ENCODE results near the gene BACE1-AS. TPM values are rescaled to one million over a fixed set of nuclear protein-coding genes. Genes with fewer than 3 reads are reported as not detected.

BACE1-AS gene
- polyA plus RNA-seq (2013, experiment 1 of 2): 4.8 TPM
- polyA plus RNA-seq (2013, experiment 2 of 2): 5.1 TPM

- WGBS (ENCODE audit: extremely low coverage, insufficient coverage, low lambda C conversion rate): no CpG with 5 or more reads among the region's 8 CpGs
- Histone ChIP-seq H3K27ac (ENCODE audit: low read depth, low read length) (peak within 1 kb of the TSS; percentile 20), H4K8ac (ENCODE audit: low read depth, low read length) (no peak within 1 kb of the TSS), H3K18ac (ENCODE audit: low read length) (no peak within 1 kb of the TSS), H2BK15ac (replicated peaks; ENCODE audit: low read depth) (no peak within 1 kb of the TSS), H4K5ac (ENCODE audit: low read length) (no peak within 1 kb of the TSS), H3K23ac (ENCODE audit: low read length) (no peak within 1 kb of the TSS), H3K4me1 (ENCODE audit: control insufficient read depth, low read depth, low read length) (no peaks in the 10 kb centered on the region), H2BK5ac (ENCODE audit: low read length) (no peak within 1 kb of the TSS), H2BK120ac (ENCODE audit: low read depth, low read length) (no peak within 1 kb of the TSS), H2AK5ac (ENCODE audit: low read length) (no peak within 1 kb of the TSS), H3K79me1 (ENCODE audit: low read length) (no peaks in the 10 kb centered on the region), H3K56ac (ENCODE audit: low read length) (no peak within 1 kb of the TSS), H3K27me3 (ENCODE audit: insufficient read depth, low read length, poor library complexity) (no peaks in the 10 kb centered on the region), H3K4me2 (ENCODE audit: low read length) (no peak within 1 kb of the TSS), H3K4ac (ENCODE audit: low read depth, low read length) (no peak within 1 kb of the TSS), H3K79me2 (ENCODE audit: control insufficient read depth, insufficient read depth, low read length) (no peaks in the 10 kb centered on the region), H3K4me3 (ENCODE audit: low read length) (no peak within 1 kb of the TSS), H3K36me3 (ENCODE audit: control insufficient read depth, insufficient read depth, low read length) (peaks cover 4% of the 10 kb centered on the region), H3K9ac (ENCODE audit: low read length) (no peak within 1 kb of the TSS)
- no peak for DNase-seq
Observed at GRCh38 chr11:117290809-117291396, at the start of gene BACE1-AS. BACE1-AS (plus strand) TSS chr11:117291346.

DNA sequence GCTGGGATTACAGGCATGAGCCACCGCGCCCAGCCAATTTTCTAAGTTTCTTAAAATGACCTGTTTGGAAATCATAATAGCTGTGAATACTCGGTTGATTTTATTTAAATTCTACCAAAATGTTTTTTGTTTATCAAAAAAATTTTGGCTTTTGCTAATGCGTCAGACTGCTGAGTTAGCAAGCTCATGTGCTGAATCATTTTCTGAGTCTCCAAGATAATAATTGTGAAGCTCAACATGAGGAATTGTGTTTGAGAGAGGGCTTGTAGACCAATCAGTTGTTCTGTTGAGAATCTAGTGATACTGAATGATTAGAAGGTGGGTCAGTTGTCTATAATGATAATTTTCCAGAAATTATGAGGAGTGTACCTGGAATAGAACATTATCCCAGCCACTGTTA is 42.8 kb upstream of the BACE1-AS start:
- Histone ChIP-seq H3K4me2 (ENCODE audit: low read length) (no peak overlapping the region), H3K27me3 (ENCODE audit: insufficient read depth, low read length, poor library complexity) (no peaks in the 10 kb centered on the region), H2AK5ac (ENCODE audit: low read length) (no peak overlapping the region), H3K56ac (ENCODE audit: low read length) (no peak overlapping the region), H3K4me1 (ENCODE audit: control insufficient read depth, low read depth, low read length) (no peaks in the 10 kb centered on the region), H2BK15ac (replicated peaks; ENCODE audit: low read depth) (no peak overlapping the region), H3K79me1 (ENCODE audit: low read length) (no peaks in the 10 kb centered on the region), H3K23ac (ENCODE audit: low read length) (no peak overlapping the region), H3K27ac (ENCODE audit: low read depth, low read length) (no peak overlapping the region), H3K4me3 (ENCODE audit: low read length) (no peak overlapping the region), H3K4ac (ENCODE audit: low read depth, low read length) (no peak overlapping the region), H4K8ac (ENCODE audit: low read depth, low read length) (no peak overlapping the region), H2BK120ac (ENCODE audit: low read depth, low read length) (no peak overlapping the region), H3K79me2 (ENCODE audit: control insufficient read depth, insufficient read depth, low read length) (no peaks in the 10 kb centered on the region), H3K36me3 (ENCODE audit: control insufficient read depth, insufficient read depth, low read length) (peaks cover 5% of the 10 kb centered on the region), H2BK5ac (ENCODE audit: low read length) (no peak overlapping the region), H4K5ac (ENCODE audit: low read length) (no peak overlapping the region), H3K18ac (ENCODE audit: low read length) (no peak overlapping the region), H3K9ac (ENCODE audit: low read length) (no peak overlapping the region)
- no CpG with 5 or more reads among the region's 4 CpGs for WGBS (ENCODE audit: extremely low coverage, insufficient coverage, low lambda C conversion rate)
- DNase-seq: no peak

DNA sequence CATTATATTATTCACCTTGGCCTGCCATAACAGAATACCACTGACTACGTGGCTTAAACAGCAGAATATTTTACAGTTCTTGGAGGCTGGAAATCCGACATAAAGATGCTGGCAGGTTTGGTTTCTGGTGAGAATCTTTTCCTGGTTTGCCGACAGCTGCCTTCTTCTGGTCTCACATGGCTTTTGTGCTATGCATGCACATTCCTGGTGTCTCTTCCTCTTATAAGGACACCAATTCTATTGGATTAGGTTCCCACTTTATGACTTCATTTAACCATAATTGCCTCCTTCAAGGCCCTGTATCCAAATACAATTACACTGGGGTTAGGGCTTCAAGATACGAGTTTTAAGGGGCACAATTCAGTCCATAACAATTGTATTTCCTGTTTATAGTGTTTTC is 41.6 kb upstream of the BACE1-AS start:
- Histone ChIP-seq H3K27me3 (ENCODE audit: insufficient read depth, low read length, poor library complexity) (no peaks in the 10 kb centered on the region), H2AK5ac (ENCODE audit: low read length) (no peak overlapping the region), H2BK5ac (ENCODE audit: low read length) (no peak overlapping the region), H3K4me2 (ENCODE audit: low read length) (no peak overlapping the region), H2BK15ac (replicated peaks; ENCODE audit: low read depth) (no peak overlapping the region), H3K9ac (ENCODE audit: low read length) (no peak overlapping the region), H4K5ac (ENCODE audit: low read length) (no peak overlapping the region), H3K36me3 (ENCODE audit: control insufficient read depth, insufficient read depth, low read length) (peaks cover 5% of the 10 kb centered on the region), H2BK120ac (ENCODE audit: low read depth, low read length) (no peak overlapping the region), H3K4me3 (ENCODE audit: low read length) (no peak overlapping the region), H3K18ac (ENCODE audit: low read length) (no peak overlapping the region), H4K8ac (ENCODE audit: low read depth, low read length) (no peak overlapping the region), H3K56ac (ENCODE audit: low read length) (no peak overlapping the region), H3K4ac (ENCODE audit: low read depth, low read length) (no peak overlapping the region), H3K23ac (ENCODE audit: low read length) (no peak overlapping the region), H3K79me2 (ENCODE audit: control insufficient read depth, insufficient read depth, low read length) (no peaks in the 10 kb centered on the region), H3K4me1 (ENCODE audit: control insufficient read depth, low read depth, low read length) (no peaks in the 10 kb centered on the region), H3K27ac (ENCODE audit: low read depth, low read length) (no peak overlapping the region), H3K79me1 (ENCODE audit: low read length) (no peaks in the 10 kb centered on the region)
- no peak for DNase-seq
- WGBS (ENCODE audit: extremely low coverage, insufficient coverage, low lambda C conversion rate): no CpG with 5 or more reads among the region's 4 CpGs

DNA sequence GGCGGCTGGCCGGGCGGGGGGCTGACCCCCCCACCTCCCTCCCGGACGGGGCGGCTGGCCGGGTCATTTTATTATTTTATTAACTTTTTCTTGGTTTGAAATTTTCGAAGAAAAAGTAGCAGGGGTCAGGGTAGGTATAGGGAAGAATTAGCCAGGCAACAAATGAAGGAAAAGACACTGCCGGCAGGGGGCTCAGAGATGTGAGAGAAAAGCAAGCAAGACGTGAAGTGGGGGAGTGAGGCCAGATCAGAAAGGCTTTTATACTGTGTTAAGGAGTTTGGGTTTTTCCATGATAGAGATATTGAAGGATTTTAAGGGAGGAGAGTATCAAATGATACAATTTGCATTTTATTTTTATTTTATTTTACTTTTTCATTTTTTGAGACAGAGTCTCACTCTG is 39.6 kb upstream of the BACE1-AS start:
- H3K79me1 ChIP-seq (ENCODE audit: low read length): no peaks in the 10 kb centered on the region
- H2AK5ac ChIP-seq (ENCODE audit: low read length): no peak overlapping the region
- no peaks in the 10 kb centered on the region for H3K79me2 ChIP-seq (ENCODE audit: control insufficient read depth, insufficient read depth, low read length)
- no peak overlapping the region for H3K27ac ChIP-seq (ENCODE audit: low read depth, low read length)
- no peaks in the 10 kb centered on the region for H3K4me1 ChIP-seq (ENCODE audit: control insufficient read depth, low read depth, low read length)
- no peak overlapping the region for H3K4me2 ChIP-seq (ENCODE audit: low read length)
- peaks cover 7% of the 10 kb centered on the region for H3K36me3 ChIP-seq (ENCODE audit: control insufficient read depth, insufficient read depth, low read length)
- H3K56ac ChIP-seq (ENCODE audit: low read length): no peak overlapping the region
- H3K9ac ChIP-seq (ENCODE audit: low read length): no peak overlapping the region
- H3K27me3 ChIP-seq (ENCODE audit: insufficient read depth, low read length, poor library complexity): no peaks in the 10 kb centered on the region
- no peak overlapping the region for H2BK15ac ChIP-seq (replicated peaks; ENCODE audit: low read depth)
- no peak overlapping the region for H2BK120ac ChIP-seq (ENCODE audit: low read depth, low read length)
- no peak overlapping the region for H2BK5ac ChIP-seq (ENCODE audit: low read length)
- H4K8ac ChIP-seq (ENCODE audit: low read depth, low read length): no peak overlapping the region
- no peak overlapping the region for H3K18ac ChIP-seq (ENCODE audit: low read length)
- H3K4me3 ChIP-seq (ENCODE audit: low read length): no peak overlapping the region
- DNase-seq: no peak
- H3K23ac ChIP-seq (ENCODE audit: low read length): no peak overlapping the region
- no peak overlapping the region for H4K5ac ChIP-seq (ENCODE audit: low read length)
- H3K4ac ChIP-seq (ENCODE audit: low read depth, low read length): peak overlapping the region; percentile 31
- no CpG with 5 or more reads among the region's 10 CpGs for WGBS (ENCODE audit: extremely low coverage, insufficient coverage, low lambda C conversion rate)

DNA sequence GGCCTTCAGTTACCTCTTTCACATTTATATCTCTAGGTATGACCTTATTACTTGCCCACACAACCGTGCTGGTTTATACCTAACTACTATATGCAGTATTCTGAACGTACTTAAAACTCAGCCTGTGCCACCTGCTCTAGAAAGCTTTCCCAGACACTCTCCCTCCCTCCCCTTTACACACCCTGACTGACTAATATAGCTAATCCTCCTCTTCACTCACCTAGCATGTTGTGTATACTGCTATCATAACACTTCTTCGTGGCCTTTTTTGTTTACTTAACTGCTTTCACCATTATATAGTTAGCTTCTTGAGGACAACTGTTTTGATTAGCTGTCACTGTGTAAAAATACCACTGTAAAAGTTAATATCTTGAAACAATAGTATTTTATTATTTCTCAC is 35.2 kb upstream of the BACE1-AS start:
- no peak overlapping the region for H4K8ac ChIP-seq (ENCODE audit: low read depth, low read length)
- H3K27ac ChIP-seq (ENCODE audit: low read depth, low read length): no peak overlapping the region
- no peak overlapping the region for H2BK15ac ChIP-seq (replicated peaks; ENCODE audit: low read depth)
- no peak overlapping the region for H3K9ac ChIP-seq (ENCODE audit: low read length)
- no peaks in the 10 kb centered on the region for H3K79me2 ChIP-seq (ENCODE audit: control insufficient read depth, insufficient read depth, low read length)
- H2BK120ac ChIP-seq (ENCODE audit: low read depth, low read length): no peak overlapping the region
- no peak overlapping the region for H3K18ac ChIP-seq (ENCODE audit: low read length)
- no peaks in the 10 kb centered on the region for H3K4me1 ChIP-seq (ENCODE audit: control insufficient read depth, low read depth, low read length)
- H4K5ac ChIP-seq (ENCODE audit: low read length): no peak overlapping the region
- no peak overlapping the region for H2BK5ac ChIP-seq (ENCODE audit: low read length)
- no peak overlapping the region for H3K4me2 ChIP-seq (ENCODE audit: low read length)
- peaks cover 4% of the 10 kb centered on the region for H3K36me3 ChIP-seq (ENCODE audit: control insufficient read depth, insufficient read depth, low read length)
- no peak overlapping the region for H3K4ac ChIP-seq (ENCODE audit: low read depth, low read length)
- H3K23ac ChIP-seq (ENCODE audit: low read length): no peak overlapping the region
- no peak overlapping the region for H2AK5ac ChIP-seq (ENCODE audit: low read length)
- DNase-seq: no peak
- no peak overlapping the region for H3K4me3 ChIP-seq (ENCODE audit: low read length)
- no peaks in the 10 kb centered on the region for H3K79me1 ChIP-seq (ENCODE audit: low read length)
- WGBS (ENCODE audit: extremely low coverage, insufficient coverage, low lambda C conversion rate): no CpG with 5 or more reads among the region's 3 CpGs
- H3K27me3 ChIP-seq (ENCODE audit: insufficient read depth, low read length, poor library complexity): no peaks in the 10 kb centered on the region
- H3K56ac ChIP-seq (ENCODE audit: low read length): no peak overlapping the region

GRCh38 chr11:117256573-117256972 is 34.6 kb upstream of the BACE1-AS start:
- DNase-seq: no peak
- Histone ChIP-seq H3K79me1 (ENCODE audit: low read length) (no peaks in the 10 kb centered on the region), H3K27me3 (ENCODE audit: insufficient read depth, low read length, poor library complexity) (no peaks in the 10 kb centered on the region), H3K4me3 (ENCODE audit: low read length) (no peak overlapping the region), H3K36me3 (ENCODE audit: control insufficient read depth, insufficient read depth, low read length) (peaks cover 4% of the 10 kb centered on the region), H3K4ac (ENCODE audit: low read depth, low read length) (no peak overlapping the region), H2BK15ac (replicated peaks; ENCODE audit: low read depth) (no peak overlapping the region), H3K23ac (ENCODE audit: low read length) (no peak overlapping the region), H3K27ac (ENCODE audit: low read depth, low read length) (no peak overlapping the region), H3K4me1 (ENCODE audit: control insufficient read depth, low read depth, low read length) (no peaks in the 10 kb centered on the region), H2BK120ac (ENCODE audit: low read depth, low read length) (no peak overlapping the region), H4K5ac (ENCODE audit: low read length) (no peak overlapping the region), H2AK5ac (ENCODE audit: low read length) (no peak overlapping the region), H4K8ac (ENCODE audit: low read depth, low read length) (no peak overlapping the region), H2BK5ac (ENCODE audit: low read length) (no peak overlapping the region), H3K79me2 (ENCODE audit: control insufficient read depth, insufficient read depth, low read length) (no peaks in the 10 kb centered on the region), H3K4me2 (ENCODE audit: low read length) (no peak overlapping the region), H3K9ac (ENCODE audit: low read length) (no peak overlapping the region), H3K18ac (ENCODE audit: low read length) (no peak overlapping the region), H3K56ac (ENCODE audit: low read length) (no peak overlapping the region)
- WGBS (ENCODE audit: extremely low coverage, insufficient coverage, low lambda C conversion rate): no CpG with 5 or more reads among the region's 2 CpGs
